HepG2 (cell line): Measurements from ENCODE around the gene NUTF2. TPM values are rescaled to one million over a fixed set of nuclear protein-coding genes. Genes with fewer than 3 reads are reported as not detected.

Experiments
- EHMT2 ChIP-seq: fragments of 200-600 bp; sonication (generic); IDR thresholded peaks from 2 replicates; pipeline ENCODE4 v1.7.0; 2017; ENCODE audit warnings: antibody characterized with exemption, low read depth, low read length, borderline replicate concordance
- KLF6 ChIP-seq: IDR thresholded peaks from 2 replicates; pipeline ENCODE4 v1.8.0; 2016; ENCODE audit warnings: missing biosample characterization, missing genetic modification reagents
- MYC ChIP-seq: sonication (generic); formaldehyde crosslinking; IDR thresholded peaks from 2 replicates; pipeline ENCODE4 v1.9.0; 2021; ENCODE audit warnings: missing genetic modification reagents, borderline replicate concordance
- NFE2L1 ChIP-seq: sonication (generic); formaldehyde crosslinking; IDR thresholded peaks from 2 replicates; pipeline ENCODE4 v1.4.0; 2020; ENCODE audit warnings: missing genetic modification reagents, mild to moderate bottlenecking, borderline replicate concordance
- RCOR2 ChIP-seq: IDR thresholded peaks from 2 replicates; pipeline ENCODE4 v1.6.1; 2016; ENCODE audit warnings: missing biosample characterization, missing genetic modification reagents
- RFX3 ChIP-seq: IDR thresholded peaks from 2 replicates; pipeline ENCODE4 v1.6.1; 2016; ENCODE audit warnings: missing biosample characterization, missing genetic modification reagents
- RORA ChIP-seq: sonication (generic); formaldehyde crosslinking; IDR thresholded peaks from 2 replicates; pipeline ENCODE4 v1.5.0; 2020; ENCODE audit warnings: mild to moderate bottlenecking, missing genetic modification reagents, moderate library complexity
- SATB2 ChIP-seq: sonication (generic); formaldehyde crosslinking; IDR thresholded peaks from 2 replicates; pipeline ENCODE4 v1.5.0; 2020; ENCODE audit warnings: missing genetic modification reagents
- SIN3B ChIP-seq: fragments of 150-350 bp; IDR thresholded peaks from 2 replicates; pipeline ENCODE4 v1.6.1; 2014; ENCODE audit warnings: low read length
- SMAD3 ChIP-seq: sonication (generic); formaldehyde crosslinking; IDR thresholded peaks from 2 replicates; pipeline ENCODE4 v1.4.0; 2020; ENCODE audit warnings: missing genetic modification reagents
- TBX3 ChIP-seq: fragments of 450-650 bp; IDR thresholded peaks from 2 replicates; pipeline ENCODE4 v1.6.1; 2017; ENCODE audit warnings: antibody characterized with exemption, mild to moderate bottlenecking, inconsistent platforms, borderline replicate concordance
- TCF12 ChIP-seq, 2 experiments: fragments of 450-650 bp in 1 of 2; sonication (generic) in 1 of 2; formaldehyde crosslinking in 1 of 2; IDR thresholded peaks; 2 replicates each; pipeline versions ENCODE4 v1.6.1 to v1.8.0; 2017 to 2022; ENCODE audit warnings: antibody characterized with exemption in 1 of 2, mild to moderate bottlenecking in 1 of 2, missing genetic modification reagents in 1 of 2, moderate library complexity in 1 of 2
- ZNF225 ChIP-seq: sonication (generic); formaldehyde crosslinking; IDR thresholded peaks from 2 replicates; pipeline ENCODE4 v1.4.0; 2020; ENCODE audit warnings: mild to moderate bottlenecking, missing genetic modification reagents
- ZNF333 ChIP-seq: sonication (generic); formaldehyde crosslinking; IDR thresholded peaks from 2 replicates; pipeline ENCODE4 v1.4.0; 2020; ENCODE audit warnings: mild to moderate bottlenecking, missing genetic modification reagents, borderline replicate concordance
- ZNF431 ChIP-seq: sonication (generic); formaldehyde crosslinking; IDR thresholded peaks from 2 replicates; pipeline ENCODE4 v1.9.0; 2022; ENCODE audit warnings: missing genetic modification reagents, low read depth, mild to moderate bottlenecking, borderline replicate concordance
- ZNF460 ChIP-seq: sonication (generic); formaldehyde crosslinking; IDR thresholded peaks from 2 replicates; pipeline ENCODE4 v1.5.1; 2020; ENCODE audit warnings: missing genetic modification reagents, mild to moderate bottlenecking, borderline replicate concordance
- ZNF563 ChIP-seq: sonication (generic); formaldehyde crosslinking; IDR thresholded peaks from 2 replicates; pipeline ENCODE4 v1.8.0; 2022; ENCODE audit warnings: mild to moderate bottlenecking, moderate library complexity, missing genetic modification reagents
- ZNF567 ChIP-seq: sonication (generic); formaldehyde crosslinking; IDR thresholded peaks from 2 replicates; pipeline ENCODE4 v1.8.1; 2023; ENCODE audit warnings: mild to moderate bottlenecking, missing genetic modification reagents, borderline replicate concordance
- ZNF678 ChIP-seq: sonication (generic); formaldehyde crosslinking; IDR thresholded peaks from 2 replicates; pipeline ENCODE4 v1.4.0; 2020; ENCODE audit warnings: mild to moderate bottlenecking, missing genetic modification reagents
- ZNF879 ChIP-seq: sonication (generic); formaldehyde crosslinking; IDR thresholded peaks from 2 replicates; pipeline ENCODE4 v1.8.1; 2023; ENCODE audit warnings: missing genetic modification reagents
- polyA plus RNA-seq, 8 experiments: library from polyadenylated mRNA; depleted of rRNA in 3 of 8; stranded (reverse) in 7 of 8; unstranded in 1 of 8; fragments of >200 nt; fragmentation: Illumina TruSeq in 4 of 8; extraction: Trizol in 4 of 8; gene quantifications; 2 replicates each; pipeline versions ENCODE4 v1.2.1 to v1.2.3, GENCODE V29; 2011 to 2016; ENCODE audit warnings: low read depth in 4 of 8, missing spikeins in 1 of 8, mixed read lengths in 1 of 8; ENCODE audit not compliant: insufficient read depth in 1 of 8
- total RNA-seq, 5 experiments: library from RNA; depleted of rRNA; stranded (reverse); fragments of >200 nt; fragmentation: Illumina TruSeq; extraction: Trizol; gene quantifications; 2 replicates each; pipeline ENCODE4 v1.2.3, GENCODE V29; 2016; ENCODE audit warnings: low read depth in 1 of 5
- TF ChIP-seq, protein P1 (sequence below): sonication (generic); formaldehyde crosslinking; IDR thresholded peaks from 2 replicates; pipeline ENCODE4 v1.5.0; 2020; ENCODE audit warnings: mild to moderate bottlenecking, missing genetic modification reagents
- TF ChIP-seq, protein P2 (sequence below): sonication (generic); formaldehyde crosslinking; IDR thresholded peaks from 2 replicates; pipeline ENCODE4 v1.4.0; 2020; ENCODE audit warnings: missing genetic modification reagents

NUTF2 gene
- total and polyA plus RNA-seq, 2 of the 13 experiments (the other 11 are each of a cell fraction or from before 2014, with no cell fraction given): 168 to 214 TPM

DNA sequence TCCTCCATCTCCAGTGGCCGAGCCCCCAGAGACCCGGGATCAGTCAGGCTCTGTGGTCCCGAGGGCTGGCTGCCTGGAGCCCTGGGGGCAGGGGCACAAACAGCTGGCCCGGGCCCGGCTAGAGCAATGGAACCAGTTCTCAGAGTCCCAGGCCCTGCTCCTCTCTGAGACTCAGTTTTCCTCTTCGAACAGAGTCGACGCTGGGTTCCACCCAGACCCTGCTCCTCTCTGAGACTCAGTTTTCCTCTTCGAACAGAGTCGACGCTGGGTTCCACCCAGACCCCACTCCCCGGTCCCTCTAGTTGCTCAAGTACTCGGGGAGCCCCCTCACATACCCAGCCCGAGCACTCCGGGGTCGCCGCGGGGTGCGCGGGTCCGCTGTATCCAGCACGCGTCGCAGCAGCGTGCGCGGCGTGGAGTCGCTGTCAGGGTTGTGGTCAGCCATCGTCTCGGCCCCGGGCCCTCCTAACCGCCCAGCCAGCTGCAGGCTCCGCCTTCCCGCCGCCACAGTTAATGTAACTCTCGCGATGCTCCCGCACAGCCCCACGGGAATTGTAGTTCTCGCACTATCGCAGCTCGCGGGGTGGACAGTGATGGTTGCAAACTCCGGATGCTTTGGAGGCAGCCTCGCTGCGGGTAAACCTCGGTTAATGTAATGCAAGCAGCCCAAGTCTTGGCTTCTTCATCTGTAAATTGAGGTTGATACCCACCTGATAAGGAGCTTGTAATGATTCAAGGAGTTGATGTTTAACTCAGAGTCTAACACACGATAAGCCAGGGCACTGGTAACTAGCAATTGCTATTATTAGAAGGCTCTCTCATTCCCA lies 13.1 kb upstream of the NUTF2 start (continued):
- TF ChIP-seq SIN3B (peak; percentile 84), KLF6 (CRISPR knock-in tag) (peak; percentile 69; the same call in 1 of the 2 replicates), TCF12 (IDR thresholded peaks at IDR 0.05) (no peak), TCF12 (CRISPR knock-in tag; IDR thresholded peaks at IDR 0.05) (no peak), RORA (CRISPR knock-in tag) (no peak), ZNF333 (CRISPR knock-in tag) (0 out of 2 replicates have a peak, but pooled peaks have one; percentile 32), TBX3 (no peak), ZNF567 (CRISPR knock-in tag) (peak; percentile 87; the same call in 1 of the 2 replicates), SMAD3 (CRISPR knock-in tag) (peak; percentile 53), MYC (CRISPR knock-in tag) (peak; percentile 88; the same call in 1 of the 2 replicates), EHMT2 (no peak), NFE2L1 (CRISPR knock-in tag) (no peak; the same call in 1 of the 2 replicates), ZNF678 (CRISPR knock-in tag) (peak; percentile 64; the same call in 1 of the 2 replicates), ZNF431 (0 out of 2 replicates have a peak, but pooled peaks have one; percentile 68), RFX3 (CRISPR knock-in tag) (no peak), ZNF879 (CRISPR knock-in tag) (peak; percentile 57; the same call in 1 of the 2 replicates), ZNF563 (CRISPR knock-in tag) (peak; percentile 85), RCOR2 (no peak; the same call in 1 of the 2 replicates), ZNF460 (CRISPR knock-in tag) (peak; percentile 63; the same call in 1 of the 2 replicates), SATB2 (no peak), ZNF225 (CRISPR knock-in tag) (no peak)
- TF ChIP-seq, protein P1, sequence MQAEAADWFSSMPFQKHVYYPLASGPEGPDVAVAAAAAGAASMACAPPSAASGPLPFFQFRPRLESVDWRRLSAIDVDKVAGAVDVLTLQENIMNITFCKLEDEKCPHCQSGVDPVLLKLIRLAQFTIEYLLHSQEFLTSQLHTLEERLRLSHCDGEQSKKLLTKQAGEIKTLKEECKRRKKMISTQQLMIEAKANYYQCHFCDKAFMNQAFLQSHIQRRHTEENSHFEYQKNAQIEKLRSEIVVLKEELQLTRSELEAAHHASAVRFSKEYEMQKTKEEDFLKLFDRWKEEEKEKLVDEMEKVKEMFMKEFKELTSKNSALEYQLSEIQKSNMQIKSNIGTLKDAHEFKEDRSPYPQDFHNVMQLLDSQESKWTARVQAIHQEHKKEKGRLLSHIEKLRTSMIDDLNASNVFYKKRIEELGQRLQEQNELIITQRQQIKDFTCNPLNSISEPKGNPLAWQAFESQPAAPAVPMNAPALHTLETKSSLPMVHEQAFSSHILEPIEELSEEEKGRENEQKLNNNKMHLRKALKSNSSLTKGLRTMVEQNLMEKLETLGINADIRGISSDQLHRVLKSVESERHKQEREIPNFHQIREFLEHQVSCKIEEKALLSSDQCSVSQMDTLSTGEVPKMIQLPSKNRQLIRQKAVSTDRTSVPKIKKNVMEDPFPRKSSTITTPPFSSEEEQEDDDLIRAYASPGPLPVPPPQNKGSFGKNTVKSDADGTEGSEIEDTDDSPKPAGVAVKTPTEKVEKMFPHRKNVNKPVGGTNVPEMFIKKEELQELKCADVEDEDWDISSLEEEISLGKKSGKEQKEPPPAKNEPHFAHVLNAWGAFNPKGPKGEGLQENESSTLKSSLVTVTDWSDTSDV (CRISPR knock-in tag): peak; percentile 86; the same call in 1 of the 2 replicates
- TF ChIP-seq, protein P2, sequence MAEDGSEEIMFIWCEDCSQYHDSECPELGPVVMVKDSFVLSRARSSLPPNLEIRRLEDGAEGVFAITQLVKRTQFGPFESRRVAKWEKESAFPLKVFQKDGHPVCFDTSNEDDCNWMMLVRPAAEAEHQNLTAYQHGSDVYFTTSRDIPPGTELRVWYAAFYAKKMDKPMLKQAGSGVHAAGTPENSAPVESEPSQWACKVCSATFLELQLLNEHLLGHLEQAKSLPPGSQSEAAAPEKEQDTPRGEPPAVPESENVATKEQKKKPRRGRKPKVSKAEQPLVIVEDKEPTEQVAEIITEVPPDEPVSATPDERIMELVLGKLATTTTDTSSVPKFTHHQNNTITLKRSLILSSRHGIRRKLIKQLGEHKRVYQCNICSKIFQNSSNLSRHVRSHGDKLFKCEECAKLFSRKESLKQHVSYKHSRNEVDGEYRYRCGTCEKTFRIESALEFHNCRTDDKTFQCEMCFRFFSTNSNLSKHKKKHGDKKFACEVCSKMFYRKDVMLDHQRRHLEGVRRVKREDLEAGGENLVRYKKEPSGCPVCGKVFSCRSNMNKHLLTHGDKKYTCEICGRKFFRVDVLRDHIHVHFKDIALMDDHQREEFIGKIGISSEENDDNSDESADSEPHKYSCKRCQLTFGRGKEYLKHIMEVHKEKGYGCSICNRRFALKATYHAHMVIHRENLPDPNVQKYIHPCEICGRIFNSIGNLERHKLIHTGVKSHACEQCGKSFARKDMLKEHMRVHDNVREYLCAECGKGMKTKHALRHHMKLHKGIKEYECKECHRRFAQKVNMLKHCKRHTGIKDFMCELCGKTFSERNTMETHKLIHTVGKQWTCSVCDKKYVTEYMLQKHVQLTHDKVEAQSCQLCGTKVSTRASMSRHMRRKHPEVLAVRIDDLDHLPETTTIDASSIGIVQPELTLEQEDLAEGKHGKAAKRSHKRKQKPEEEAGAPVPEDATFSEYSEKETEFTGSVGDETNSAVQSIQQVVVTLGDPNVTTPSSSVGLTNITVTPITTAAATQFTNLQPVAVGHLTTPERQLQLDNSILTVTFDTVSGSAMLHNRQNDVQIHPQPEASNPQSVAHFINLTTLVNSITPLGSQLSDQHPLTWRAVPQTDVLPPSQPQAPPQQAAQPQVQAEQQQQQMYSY (CRISPR knock-in tag): no peak
